HG03520 (cell line): ENCODE measurements around the gene MPL.
"Not testable (repeated sequence)": the region's sequence is repeated elsewhere in the genome, so short reads cannot be mapped to it uniquely, and the experiment has no call there.

Experiments
- ATAC-seq: cut with Tn5 transposase; IDR thresholded peaks from one replicate; pipeline ENCODE4 v1.9.1; 2021; ENCODE audit warnings: mild to moderate bottlenecking, moderate library complexity; ENCODE audit not compliant: unreplicated experiment

Gene MPL

DNA sequence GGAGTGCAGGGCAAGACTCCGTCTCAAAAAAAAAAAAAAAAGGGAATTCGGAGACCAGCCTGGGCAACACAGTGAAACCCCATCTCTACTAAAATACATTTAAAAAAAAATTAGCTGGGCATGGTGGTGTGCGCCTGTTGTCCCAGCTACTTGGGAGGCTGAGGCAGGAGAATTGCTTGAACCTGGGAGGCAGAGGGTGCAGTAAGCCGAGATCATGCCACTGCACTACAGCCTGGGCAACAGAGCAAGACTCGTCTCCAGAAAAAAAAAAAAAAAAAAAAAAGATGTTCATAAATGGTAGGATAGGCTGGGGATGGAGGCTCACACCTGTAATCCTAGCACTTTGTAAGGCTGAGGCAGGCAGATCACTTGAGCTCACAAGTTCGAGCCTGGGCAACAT is 32.2 kb downstream of the MPL start:
- not testable (repeated sequence) for ATAC-seq

GRCh38 chr1:43370564-43370963 is 32.9 kb downstream of the MPL start:
- ATAC-seq = no peak

- no peak for ATAC-seq
These were observed 34.6 kb downstream of the MPL start for GRCh38 chr1:43372172-43372571.

DNA sequence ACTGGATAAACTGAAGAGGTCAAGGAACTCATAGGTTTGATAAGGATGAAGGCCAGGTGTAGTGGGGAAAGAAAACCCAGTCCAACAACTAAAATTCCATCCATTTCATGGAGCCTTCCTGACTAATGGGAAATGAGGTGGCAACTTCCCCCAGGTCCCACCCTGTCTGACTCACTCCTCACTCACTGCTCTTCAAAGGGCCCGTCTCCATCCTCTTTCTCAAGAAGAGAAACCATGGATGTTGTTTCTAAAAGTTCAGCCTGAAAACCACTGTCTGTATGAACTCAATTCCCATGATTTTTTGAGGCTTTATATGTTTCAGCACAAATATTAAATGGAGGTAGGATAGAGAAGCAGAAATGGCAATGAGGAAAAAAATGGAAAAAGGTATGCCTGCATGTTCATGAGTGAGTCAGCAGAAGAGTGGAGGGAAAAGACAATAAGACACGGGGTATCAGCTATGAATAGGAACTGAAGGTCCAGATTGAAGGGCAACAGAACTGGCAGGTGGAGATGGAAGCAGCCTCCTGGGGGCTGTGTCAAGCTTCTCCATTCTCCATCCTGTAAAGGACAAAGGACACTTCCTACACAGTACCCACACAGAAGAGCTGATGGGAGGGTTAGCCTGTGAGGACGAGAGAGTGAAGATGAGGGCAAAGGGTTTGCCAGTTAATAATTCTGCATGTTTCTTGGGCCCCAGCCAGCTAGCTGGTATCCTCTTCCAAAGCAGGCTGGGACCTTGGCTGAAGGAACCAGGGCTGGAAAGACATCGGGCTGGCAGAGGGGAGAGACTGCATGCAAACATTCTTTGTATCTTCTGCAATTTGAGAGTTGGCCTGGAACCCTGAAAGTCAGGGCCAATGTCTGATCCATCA is 35.7 kb downstream of the MPL start:
- ATAC-seq = no peak

GRCh38 chr1:43376723-43377235 is 39.2 kb downstream of the MPL start:
- ATAC-seq = no peak

- no peak for ATAC-seq
These were observed 40.2 kb downstream of the MPL start for GRCh38 chr1:43377831-43378230.

GRCh38 chr1:43379476-43379875 is 41.9 kb downstream of the MPL start:
- ATAC-seq = no peak

- no peak for ATAC-seq
These were observed 44.0 kb downstream of the MPL start for GRCh38 chr1:43381612-43382011.

DNA sequence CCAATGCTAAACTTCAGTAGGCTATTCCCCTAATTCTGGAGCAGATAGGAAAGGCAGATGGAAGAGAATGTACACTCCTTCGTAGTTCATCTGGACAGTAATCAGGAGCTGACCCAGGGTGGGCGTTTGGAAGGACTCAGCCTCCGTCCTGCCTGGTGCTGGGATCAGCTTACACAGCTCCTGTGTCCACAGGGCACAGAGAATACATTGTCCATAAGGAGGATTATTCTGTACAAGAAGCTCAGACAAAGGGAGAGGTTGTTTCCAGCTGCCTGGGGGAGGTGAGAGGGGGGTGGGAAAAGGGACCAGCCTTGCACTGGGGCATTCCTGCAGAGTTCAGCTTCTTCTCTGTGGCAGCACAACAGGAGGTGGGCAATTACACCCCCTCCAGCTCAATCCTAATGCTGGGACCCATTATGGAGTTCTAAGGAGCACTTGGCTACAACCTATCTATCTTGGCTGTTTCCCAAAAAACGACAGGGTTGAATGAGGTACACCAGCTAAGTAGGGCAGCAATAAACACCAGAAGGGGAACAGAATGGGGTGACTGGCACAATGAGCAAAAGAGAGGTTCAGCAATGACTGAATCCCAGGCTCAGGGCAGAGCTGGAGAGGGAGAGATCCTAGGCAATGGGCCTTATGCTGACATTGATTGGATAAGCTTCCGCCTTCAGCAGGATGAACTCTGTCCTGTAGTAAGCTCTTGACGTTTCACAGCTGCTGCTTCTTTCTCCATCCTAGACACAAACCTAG is 44.6 kb downstream of the MPL start:
- no peak for ATAC-seq

DNA sequence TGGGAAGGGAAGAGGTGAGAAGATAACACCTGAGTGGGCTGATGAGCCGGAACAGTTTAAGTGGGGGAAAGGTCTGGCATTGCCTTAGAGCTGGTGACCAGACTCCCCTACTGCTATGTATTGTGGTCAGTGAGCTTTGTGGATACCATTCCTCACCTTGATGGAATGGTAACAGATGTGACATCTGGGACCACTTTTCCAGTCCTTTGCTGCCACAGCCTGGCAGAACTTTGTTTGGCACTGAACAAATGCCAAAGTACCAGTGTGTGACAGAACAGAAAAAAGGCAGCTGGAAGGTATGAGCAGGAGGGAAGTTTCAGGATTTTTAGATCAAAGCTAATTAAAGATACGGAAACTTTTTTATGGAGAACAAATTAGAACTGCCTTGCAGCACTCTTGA is 45.8 kb downstream of the MPL start:
- no peak for ATAC-seq

- ATAC-seq = no peak
These were observed 49.1 kb downstream of the MPL start for GRCh38 chr1:43386676-43387075.

DNA sequence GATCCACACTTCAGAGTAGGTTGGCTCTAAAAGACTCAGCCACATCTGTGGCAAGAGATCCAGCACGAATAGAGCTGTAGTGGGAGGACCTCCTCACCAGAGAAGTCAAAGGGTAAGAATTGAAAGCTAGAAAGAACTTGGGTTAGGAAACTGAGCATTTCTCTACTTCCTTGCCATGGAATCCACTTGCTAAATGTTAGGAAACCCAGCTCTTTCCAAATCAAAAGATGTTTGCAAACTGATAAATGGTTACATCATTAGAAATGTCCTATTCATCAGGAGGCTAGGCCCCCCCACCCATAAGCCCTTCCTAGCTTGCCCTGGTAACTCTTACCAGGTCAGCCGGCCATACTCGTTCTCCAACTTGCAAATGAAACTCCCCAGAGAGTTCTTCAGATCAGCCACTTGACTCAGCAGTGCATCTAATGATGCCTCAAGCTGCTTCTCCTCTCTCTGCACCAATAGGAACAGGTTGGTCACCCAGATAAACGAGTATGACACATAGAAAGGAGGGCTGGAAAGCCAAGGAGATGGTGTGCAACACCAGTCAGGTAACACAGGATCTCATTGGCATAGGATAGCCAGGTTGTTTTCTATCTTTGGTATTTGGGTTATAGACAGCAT is 50.5 kb downstream of the MPL start:
- ATAC-seq = no peak

DNA sequence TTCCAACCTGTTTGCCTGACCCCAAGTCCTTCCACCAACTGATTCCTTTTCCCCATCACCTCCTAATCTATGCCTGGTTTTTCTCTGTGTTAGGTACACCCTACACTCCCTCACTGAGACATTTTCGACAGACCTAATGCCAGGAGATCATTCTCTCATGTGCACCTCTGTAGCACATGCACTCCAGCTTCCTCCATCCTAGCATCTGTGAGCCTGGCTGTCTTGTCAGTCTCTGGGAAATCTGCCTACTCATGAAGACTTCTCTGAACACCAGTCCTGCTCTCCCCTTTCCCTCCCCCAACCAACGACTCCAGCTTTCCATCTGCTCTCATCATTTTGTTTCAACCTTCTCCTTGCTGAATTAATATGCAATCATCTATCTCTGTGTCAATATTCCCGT is 51.0 kb downstream of the MPL start:
- no peak for ATAC-seq

GRCh38 chr1:43389326-43390313 is 52.0 kb downstream of the MPL start, which contains the start of the genes MED8 and SZT2:
Gene MED8, minus strand, starts transcription at chr1:43389800. Its CDS starts 36 bp downstream, at chr1:43389764.
Gene SZT2, plus strand, starts transcription at chr1:43389899. Its CDS starts 70 bp downstream, at chr1:43389969.
- ATAC-seq = peak; percentile 80

- ATAC-seq = no peak
These were observed 55.1 kb downstream of the MPL start for GRCh38 chr1:43392702-43393101.

- no peak for ATAC-seq
These were observed 57.9 kb downstream of the MPL start for GRCh38 chr1:43395523-43395922.

DNA sequence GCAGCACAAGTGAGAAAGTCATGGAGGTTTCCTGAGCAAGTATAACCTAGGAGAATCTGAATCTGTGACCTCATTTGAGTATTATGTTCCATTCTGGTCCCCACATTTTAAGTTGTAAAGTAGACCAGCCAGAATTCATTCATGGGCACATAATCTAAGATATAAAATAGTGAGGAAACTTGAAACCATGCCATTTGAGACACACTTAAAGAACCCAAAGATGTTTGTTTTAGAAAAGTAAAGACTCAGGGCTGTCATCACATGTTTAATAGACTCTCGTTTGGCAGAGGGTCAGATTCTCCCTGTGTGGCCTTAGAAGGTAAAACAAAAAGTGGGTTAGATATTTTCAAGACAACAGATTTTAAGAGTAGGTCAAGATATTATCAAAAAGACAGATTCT is 58.4 kb downstream of the MPL start:
- no peak for ATAC-seq

DNA sequence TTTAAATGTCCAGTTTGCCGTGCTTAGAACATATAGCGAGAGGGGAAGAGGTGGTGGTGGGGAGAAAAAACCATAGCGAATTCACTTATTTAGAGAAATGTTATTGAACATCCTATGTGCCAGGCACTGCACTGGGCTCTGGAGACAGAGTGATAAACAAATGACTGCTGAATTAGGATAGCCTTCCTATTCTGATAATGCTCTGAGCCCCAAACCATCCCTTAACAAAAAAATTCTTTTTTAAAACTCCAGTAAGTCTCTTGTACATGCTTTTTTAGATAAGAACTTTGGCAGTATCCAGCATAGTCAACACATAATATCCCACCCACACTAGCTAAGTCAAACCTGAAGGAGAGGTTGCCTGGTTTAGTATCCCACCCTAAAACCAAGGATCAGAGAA is 60.6 kb downstream of the MPL start:
- ATAC-seq = no peak

- not testable (repeated sequence) for ATAC-seq
These were observed 62.8 kb downstream of the MPL start for GRCh38 chr1:43400441-43400840.
